ENCODE data around the gene HS3ST1.

Gene HS3ST1

GRCh38 chr4:11428231-11428898 lies at the start of gene HS3ST1:
TSS of gene HS3ST1 (minus strand) at chr4:11428894. CDS start at chr4:11400005, 28,889 bp downstream.
- DNase-seq = no peak

DNA sequence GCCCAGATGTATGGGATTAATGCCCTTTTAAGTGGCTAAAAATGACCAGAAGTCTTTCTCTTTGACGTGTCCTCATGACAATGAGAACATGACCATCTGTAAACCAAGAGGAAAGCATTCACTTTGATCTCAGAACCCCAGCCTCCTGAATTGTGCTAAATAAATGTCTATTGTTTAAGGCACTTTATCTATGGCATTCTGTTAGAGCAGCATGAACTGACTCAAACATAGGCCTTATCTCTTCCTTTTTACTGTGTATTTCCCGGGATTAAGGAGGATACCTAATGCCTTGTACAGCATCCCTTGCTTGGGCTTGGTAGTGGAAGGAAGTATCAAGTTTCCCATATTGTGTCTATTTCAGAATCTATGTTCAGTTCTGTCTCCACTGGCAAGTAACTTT lies 47.2 kb upstream of the HS3ST1 start:
- no peak for DNase-seq

GRCh38 chr4:11474146-11474545 lies 45.5 kb upstream of the HS3ST1 start:
- DNase-seq = no peak

DNA sequence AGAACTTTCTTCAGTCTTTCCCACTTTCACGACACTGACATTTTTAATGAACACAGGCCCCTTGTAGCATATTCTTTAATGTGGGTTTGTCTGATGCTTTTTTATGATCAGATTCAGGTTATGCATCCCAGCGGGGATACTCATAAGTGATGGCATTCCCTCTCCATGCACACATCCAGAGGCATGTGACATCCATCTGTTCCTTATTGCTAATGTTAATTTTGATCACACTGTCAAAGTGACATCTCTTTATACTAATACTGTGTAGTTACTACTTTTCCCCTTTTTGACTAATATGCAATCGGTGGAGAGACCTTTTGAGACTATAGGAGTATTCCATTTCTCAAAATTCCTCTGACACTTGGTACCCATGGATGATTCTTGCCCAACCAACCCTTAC lies 43.8 kb upstream of the HS3ST1 start:
- DNase-seq = no peak

GRCh38 chr4:11471618-11472017 lies 42.9 kb upstream of the HS3ST1 start:
- no peak for DNase-seq

DNA sequence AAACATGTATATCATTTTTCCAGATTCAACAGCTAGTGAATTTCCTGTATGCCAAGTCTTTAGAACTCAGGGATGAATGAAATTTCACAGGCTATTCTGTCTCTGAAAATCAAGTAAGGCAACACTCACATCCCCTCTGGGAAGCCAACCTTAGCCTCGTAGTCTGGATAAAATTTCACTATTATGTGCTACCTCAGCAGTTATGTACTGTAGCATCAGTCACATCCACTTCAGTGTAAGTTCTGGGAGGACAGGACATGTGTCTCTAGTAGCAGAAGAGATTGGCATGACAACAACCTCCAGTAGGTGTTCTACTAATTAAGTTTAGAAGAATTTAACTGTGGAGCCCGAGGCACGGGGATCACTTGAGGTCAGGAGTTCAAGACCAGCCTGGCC lies 42.4 kb upstream of the HS3ST1 start:
- no peak for DNase-seq

DNA sequence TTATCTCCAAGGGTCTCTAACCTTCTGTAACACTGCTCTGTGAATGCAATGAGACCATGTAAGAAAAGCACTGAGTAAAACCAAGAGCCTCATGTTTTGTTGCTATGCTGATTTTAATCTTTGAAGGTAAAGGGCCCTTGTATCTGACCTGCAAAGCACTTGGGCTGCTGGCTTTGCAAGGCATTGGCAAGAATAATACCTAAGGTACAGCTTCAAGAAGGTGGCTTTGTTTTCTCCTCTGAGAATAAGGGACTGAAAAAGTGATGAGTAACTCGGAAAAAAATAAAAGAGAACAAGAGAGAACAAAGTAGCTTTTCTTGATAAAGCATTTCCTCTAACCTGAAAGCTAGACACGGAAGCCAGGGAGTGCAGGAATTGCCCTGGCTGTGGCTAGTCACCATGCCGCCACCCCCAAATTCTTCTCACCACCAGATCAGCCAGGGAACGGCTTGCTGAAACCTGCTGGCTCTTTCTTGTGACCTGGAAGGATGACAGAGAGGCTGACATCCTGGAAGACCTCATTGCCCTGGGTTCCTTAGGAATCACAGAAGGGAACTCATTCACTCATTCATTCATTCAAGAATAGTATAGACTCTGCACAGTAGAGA lies 41.8 kb upstream of the HS3ST1 start:
- DNase-seq = no peak

DNA sequence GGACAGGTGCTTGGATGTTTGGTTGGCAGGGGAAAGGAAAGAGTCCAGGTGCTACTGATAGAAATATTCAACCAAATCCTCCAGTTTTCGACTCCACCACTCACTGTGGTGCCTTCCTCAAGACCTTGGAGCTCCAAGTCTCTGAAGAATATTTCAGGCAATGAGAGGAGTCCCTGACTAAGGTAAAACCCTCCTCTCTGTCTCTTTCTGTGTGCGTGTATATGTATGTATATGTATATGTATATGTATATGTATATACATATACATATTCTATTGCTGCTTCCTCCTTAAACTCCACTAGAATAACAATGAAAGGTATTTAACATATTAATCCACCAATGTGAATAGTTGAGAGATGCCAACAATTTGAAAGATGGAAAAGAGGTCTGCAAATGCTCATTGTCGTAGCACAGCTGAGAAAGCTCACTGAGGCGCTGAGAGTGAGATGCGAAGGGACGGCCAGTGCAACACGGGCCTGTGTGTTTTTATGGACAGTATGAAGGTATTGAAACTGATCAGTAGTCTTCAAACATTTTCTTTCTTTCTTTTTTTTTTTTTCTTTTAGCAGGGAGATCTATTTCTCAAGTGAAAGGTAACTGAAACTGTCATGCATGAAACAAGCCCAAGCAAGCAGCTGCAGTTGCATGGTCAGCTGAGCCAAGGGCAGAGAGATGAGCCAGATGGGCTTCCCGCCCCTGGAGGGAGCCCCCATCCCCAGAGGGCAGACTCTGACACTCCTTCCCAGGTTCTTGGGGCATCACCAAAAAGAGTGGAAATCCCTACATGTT lies 41.1 kb upstream of the HS3ST1 start:
- no peak for DNase-seq

DNA sequence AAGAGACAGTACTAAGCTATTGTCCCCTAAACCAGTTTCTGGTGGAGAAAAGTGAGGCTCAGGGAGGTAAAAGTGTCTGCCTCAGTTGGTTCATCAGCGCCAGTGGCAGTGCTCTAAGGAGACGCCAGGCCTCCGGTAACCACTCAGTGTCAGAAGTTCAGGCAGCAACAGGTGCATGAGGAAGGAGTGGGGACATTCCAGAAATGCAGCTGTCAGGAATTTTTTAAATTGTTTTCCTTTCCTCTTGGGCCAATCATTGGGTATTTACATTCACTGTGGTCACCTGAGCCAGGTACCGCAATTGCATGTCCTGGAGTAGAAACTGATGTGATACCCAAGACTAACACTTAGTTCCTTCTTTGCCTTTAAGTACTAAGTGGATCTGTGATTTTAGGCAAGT lies 40.2 kb upstream of the HS3ST1 start:
- no peak for DNase-seq

DNA sequence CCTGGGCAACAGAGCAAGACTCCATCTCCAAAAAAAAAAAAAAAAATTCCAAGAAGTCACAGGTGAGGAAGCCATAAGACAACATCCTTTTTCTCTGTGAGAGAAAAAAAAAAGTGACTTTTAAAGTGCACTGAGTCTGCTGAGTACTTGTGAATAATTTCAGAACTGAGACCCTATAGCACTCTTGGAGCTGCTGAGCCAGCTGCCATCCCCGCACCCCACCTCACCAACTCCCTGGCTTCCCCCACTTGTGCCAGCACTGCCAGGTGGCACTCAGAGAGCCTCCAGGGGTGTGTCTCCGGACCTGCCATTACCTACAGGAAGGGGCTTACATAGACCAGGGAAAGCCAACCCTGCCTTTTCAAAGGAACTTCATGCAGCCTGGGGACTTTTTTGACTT lies 39.2 kb upstream of the HS3ST1 start:
- no peak for DNase-seq

DNA sequence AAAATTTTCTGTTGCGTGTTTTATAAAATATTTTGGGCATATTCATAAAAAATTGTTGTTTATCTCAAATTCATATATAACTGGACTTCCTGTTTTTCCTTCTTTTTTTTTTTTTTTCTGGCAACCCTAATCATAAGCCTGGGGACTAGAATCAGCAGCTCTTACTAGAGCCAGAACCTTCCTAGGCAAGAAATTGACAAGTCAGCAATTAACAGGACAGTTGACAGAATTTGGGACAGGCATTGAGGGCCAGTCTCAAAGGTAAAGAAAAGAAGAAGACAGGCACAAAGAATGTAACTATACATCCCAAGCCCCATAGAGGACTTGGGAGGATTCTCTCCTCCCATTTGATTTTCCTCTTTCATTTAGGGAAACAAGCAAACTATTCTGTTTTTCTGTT lies 35.0 kb upstream of the HS3ST1 start:
- no peak for DNase-seq

GRCh38 chr4:11456401-11456800 lies 27.7 kb upstream of the HS3ST1 start:
- no peak for DNase-seq

- DNase-seq = no peak
These were observed 26.6 kb upstream of the HS3ST1 start for GRCh38 chr4:11455201-11455835.

DNA sequence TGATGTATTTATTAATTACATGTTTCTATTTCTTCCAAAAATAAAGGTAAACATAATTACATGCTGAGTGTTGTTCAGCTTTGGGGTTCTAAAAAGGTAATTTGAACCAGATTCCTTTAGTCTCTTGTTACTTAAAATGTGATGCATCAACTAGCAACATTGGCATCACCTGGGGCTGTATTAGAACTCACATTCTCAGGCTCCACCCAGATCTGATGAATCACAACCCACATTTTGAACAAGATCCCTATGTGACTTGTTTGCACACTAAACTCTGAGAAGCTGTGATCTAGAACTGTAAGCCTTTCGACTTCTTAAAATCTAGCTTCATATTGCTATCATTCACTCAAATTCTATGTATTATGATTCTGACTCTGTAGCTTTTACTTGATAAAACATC lies 23.0 kb upstream of the HS3ST1 start:
- no peak for DNase-seq

DNA sequence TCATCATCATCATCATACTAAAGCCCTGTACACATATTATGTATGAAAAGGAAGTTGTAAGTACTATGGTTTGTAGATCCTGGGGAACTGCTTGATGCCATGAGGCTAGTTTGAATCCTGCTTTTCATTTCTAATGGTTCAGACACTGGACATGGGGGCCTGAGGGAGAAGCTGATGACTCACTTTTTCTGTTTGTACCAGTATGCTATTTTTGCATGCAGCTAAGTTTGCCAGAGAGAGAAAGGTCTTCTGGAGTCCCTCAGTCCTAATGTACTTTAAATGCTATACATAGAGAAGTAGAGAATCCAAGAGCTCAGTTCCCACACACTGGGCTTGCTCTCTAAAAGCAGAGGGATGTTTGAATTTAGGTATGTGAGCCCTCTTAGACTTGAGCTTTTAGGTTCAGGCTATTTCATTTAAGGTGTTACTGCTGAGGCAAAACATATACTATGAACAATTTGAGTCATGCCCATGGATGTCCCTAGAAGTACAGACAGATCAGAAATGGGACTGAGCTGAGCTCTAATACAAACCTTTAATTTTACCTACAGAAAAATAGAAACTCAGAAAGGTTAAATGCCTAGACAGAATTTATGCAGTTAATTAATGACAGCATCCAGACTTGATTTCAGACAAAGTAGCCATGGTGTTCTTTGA lies 17.6 kb upstream of the HS3ST1 start:
- DNase-seq = no peak

- DNase-seq = no peak
These were observed 12.5 kb upstream of the HS3ST1 start for GRCh38 chr4:11441194-11441556.

GRCh38 chr4:11440481-11441193 lies 11.9 kb upstream of the HS3ST1 start:
- DNase-seq = no peak

DNA sequence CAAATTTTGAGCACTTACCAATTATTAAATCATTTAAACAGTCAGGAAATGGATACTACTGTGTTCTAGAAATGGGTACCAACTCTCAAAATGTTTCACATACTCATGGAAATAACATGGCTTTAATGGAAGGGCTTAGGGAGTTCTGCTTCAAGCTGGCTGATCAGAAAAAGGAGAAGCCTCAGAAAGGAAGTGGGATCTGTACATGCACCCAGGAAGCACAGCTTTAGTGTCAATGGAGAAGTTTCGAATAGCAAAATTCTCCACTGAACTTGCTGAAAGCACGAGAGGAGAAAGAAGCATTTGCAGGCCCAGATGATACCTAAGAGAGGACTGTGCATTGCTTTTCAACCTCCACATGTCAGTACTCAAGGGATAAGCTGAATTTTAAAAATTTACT lies 11.1 kb upstream of the HS3ST1 start:
- no peak for DNase-seq

GRCh38 chr4:11438647-11439046 lies 10.0 kb upstream of the HS3ST1 start:
- DNase-seq = no peak

GRCh38 chr4:11436673-11437072 lies 8.0 kb upstream of the HS3ST1 start:
- no peak for DNase-seq

DNA sequence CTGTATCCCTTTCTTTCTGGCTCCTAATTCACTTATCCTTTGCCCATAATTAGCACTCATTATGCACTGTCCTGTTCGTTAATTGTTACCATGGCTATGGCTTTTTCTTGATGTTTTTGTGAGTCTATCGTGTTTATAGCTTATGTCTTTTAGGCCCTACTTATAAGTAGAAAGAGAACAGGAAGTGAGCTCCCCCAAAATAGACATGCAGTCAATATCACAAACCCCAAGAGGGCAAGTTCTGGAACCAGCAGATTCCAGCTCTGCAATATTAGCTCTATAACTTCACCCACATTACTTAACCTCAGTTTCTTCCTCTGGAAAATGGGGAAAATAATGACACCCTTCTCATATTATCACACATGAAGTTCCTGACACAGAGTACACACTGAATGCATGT lies 7.4 kb upstream of the HS3ST1 start:
- no peak for DNase-seq

DNA sequence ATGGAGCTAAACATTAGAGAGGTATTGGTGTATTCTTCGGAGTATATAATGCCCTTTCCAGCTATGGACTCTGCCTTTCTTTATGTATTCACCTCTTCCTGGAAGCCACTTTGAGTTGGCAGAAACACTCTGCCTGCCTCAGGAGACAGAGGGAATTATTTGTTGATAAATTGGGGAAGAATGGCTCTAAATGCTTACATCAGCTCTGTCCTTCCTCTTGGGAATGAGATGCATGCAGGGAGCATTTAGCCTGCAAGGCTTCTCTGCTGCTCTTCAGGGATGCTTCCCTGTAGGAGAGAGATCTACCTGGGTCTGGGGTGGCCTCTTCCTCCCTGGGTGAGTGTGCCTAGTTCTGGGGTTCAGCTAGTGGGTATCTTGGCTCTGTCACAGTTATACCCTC lies 6.9 kb upstream of the HS3ST1 start:
- DNase-seq = no peak

GRCh38 chr4:11431111-11431510 lies 2.4 kb upstream of the HS3ST1 start:
- DNase-seq = no peak
